IgD-negative memory B cell (primary cell): ENCODE measurements around the gene UBR1. TPM values are rescaled to one million over a fixed set of nuclear protein-coding genes. Genes with fewer than 3 reads are reported as not detected.
"Not testable (repeated sequence)": the region's sequence is repeated elsewhere in the genome, so short reads cannot be mapped to it uniquely, and the experiment has no call there.

Source experiments
- H3K27ac Mint-ChIP-seq, 3 donors: one replicate each; pipeline ENCODE4 v1.8.0; 2020 to 2022; ENCODE audit warnings: mild to moderate bottlenecking in 3 of 3, mixed read lengths in 3 of 3, moderate library complexity in 1 of 3
- H3K27me3 Mint-ChIP-seq: one replicate; pipeline ENCODE4 v1.8.0; 2021; ENCODE audit warnings: mixed read lengths
- H3K36me3 Mint-ChIP-seq: one replicate; pipeline ENCODE4 v1.8.0; 2020; ENCODE audit warnings: mild to moderate bottlenecking, mixed read lengths
- H3K4me1 Mint-ChIP-seq, 3 donors: one replicate each; pipeline ENCODE4 v1.8.0; 2020 to 2022; ENCODE audit warnings: mixed read lengths in 3 of 3, mild to moderate bottlenecking in 1 of 3
- H3K4me3 Mint-ChIP-seq, 4 donors: one replicate each; pipeline ENCODE4 v1.8.0; 2020 to 2022; ENCODE audit warnings: mild to moderate bottlenecking in 4 of 4, mixed read lengths in 4 of 4, moderate library complexity in 3 of 4
- H3K9me3 Mint-ChIP-seq, 3 donors: one replicate each; pipeline ENCODE4 v1.8.0; 2020 to 2021; ENCODE audit warnings: mixed read lengths in 3 of 3, mild to moderate bottlenecking in 1 of 3
- polyA plus RNA-seq: library from polyadenylated mRNA; unstranded; fragments of 300-500 nt; fragmentation: Illumina TruSeq; gene quantifications from one replicate; pipeline ENCODE4 v1.2.3, GENCODE V29; 2021

The UBR1 gene
- polyA plus RNA-seq = 14.2 TPM

- Mint-ChIP-seq H3K36me3 (peaks cover 8% of the 10 kb centered on the region), H3K9me3 (no peaks in the 10 kb centered on the region), H3K27me3 (no peaks in the 10 kb centered on the region), H3K4me1 (peaks cover 26 to 32% (median 32%) of the 10 kb centered on the region in 3 donors), H3K4me3 (peak within 1 kb of the TSS; percentile 97 to 99 (median 98)), H3K27ac (peak within 1 kb of the TSS; percentile 94 to 98 (median 97))
Measured at GRCh38 chr15:43105778-43106485, at the start of gene UBR1. UBR1 (minus strand) TSS chr15:43106038; CDS start chr15:43106022, 16 bp downstream.

GRCh38 chr15:43153269-43153668, 47.4 kb upstream of the UBR1 start:
- no peaks in the 10 kb centered on the region for H3K27me3 Mint-ChIP-seq
- peaks cover 12% of the 10 kb centered on the region for H3K36me3 Mint-ChIP-seq
- H3K4me1 Mint-ChIP-seq = peaks cover 0 to 7% (median 0%) of the 10 kb centered on the region in 3 donors
- H3K27ac Mint-ChIP-seq = peak overlapping the region in 1 of 3 donors; percentile 43
- no peaks in the 10 kb centered on the region for H3K9me3 Mint-ChIP-seq
- peak overlapping the region in 1 of 4 donors; percentile 47 for H3K4me3 Mint-ChIP-seq

GRCh38 chr15:43151688-43152087, 45.9 kb upstream of the UBR1 start:
- Mint-ChIP-seq H3K27ac (no peak overlapping the region), H3K9me3 (no peaks in the 10 kb centered on the region), H3K27me3 (no peaks in the 10 kb centered on the region), H3K4me3 (no peak overlapping the region), H3K36me3 (peaks cover 15% of the 10 kb centered on the region), H3K4me1 (peaks cover 0 to 7% (median 0%) of the 10 kb centered on the region in 3 donors)

DNA sequence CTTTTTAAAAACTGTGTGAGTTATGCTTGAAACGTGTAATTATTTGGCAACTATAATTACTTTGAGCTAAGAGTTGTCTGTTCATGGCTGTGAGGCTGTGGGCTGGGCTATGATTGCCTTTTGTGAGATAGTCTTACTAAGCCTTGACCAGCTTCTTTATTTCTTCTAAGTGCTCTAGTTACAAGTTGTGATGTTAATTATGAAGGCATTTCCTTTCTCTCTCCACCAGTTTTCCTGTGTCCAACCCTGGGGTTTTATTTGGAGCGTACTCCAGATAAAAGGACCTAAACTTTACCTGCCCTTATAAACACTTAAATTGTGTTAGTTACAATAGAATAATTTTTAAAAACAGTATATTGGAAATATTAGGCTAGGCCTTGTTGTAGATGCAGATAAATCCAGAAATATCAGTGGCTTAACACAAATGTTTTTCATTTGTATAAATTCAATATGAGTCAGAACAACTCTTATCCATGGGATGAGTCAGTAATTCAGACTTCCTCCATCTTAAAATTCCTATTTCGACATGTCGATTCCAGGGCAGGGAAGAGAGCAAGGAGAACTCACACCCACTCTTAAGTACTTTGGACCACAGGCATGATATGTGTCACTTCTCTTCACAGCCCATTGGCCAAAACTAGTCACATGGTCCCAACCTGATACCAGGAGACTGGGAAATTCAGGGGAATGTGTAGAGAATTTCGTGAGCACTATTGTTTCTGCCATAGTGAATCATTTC, 44.5 kb upstream of the UBR1 start:
- peaks cover 13% of the 10 kb centered on the region for H3K36me3 Mint-ChIP-seq
- H3K4me3 Mint-ChIP-seq = no peak overlapping the region
- H3K27ac Mint-ChIP-seq = no peak overlapping the region
- H3K9me3 Mint-ChIP-seq = no peaks in the 10 kb centered on the region
- H3K27me3 Mint-ChIP-seq = no peaks in the 10 kb centered on the region
- H3K4me1 Mint-ChIP-seq = peaks cover 3 to 8% (median 5%) of the 10 kb centered on the region in 3 donors

GRCh38 chr15:43146184-43146583, 40.3 kb upstream of the UBR1 start:
- Mint-ChIP-seq H3K36me3 (peaks cover 13% of the 10 kb centered on the region), H3K4me3 (no peak overlapping the region), H3K4me1 (peaks cover 21 to 22% (median 21%) of the 10 kb centered on the region in 3 donors), H3K27me3 (no peaks in the 10 kb centered on the region), H3K9me3 (no peaks in the 10 kb centered on the region), H3K27ac (no peak overlapping the region)

DNA sequence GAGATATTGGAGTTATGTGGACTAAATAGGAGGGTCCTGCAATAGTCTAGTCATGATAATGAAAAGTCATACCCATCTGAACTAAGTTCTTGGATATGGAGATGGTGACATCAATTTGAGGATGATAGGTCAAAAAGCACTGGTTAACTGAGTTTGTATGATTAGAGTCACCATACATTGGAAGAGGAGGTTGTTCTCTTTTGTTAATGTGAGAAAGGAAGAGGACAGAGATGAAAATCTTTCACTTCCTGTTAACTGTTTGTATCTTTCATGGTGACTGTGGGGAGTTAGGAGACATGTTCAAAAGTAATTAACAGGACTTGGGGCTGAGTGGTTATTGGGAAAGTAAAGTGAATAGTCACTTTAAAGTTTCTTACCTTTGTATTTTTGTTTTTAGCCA, 38.7 kb upstream of the UBR1 start:
- Mint-ChIP-seq H3K27me3 (no peaks in the 10 kb centered on the region), H3K27ac (no peak overlapping the region), H3K4me1 (peaks cover 21 to 22% (median 21%) of the 10 kb centered on the region in 3 donors), H3K9me3 (no peaks in the 10 kb centered on the region), H3K36me3 (peaks cover 14% of the 10 kb centered on the region), H3K4me3 (no peak overlapping the region)

GRCh38 chr15:43143203-43143941, 37.5 kb upstream of the UBR1 start:
- Mint-ChIP-seq H3K36me3 (peaks cover 15% of the 10 kb centered on the region), H3K27ac (peak overlapping the region; percentile 46 to 64 (median 57)), H3K4me3 (peak overlapping the region in 2 of 4 donors; percentile 14 to 39), H3K27me3 (no peaks in the 10 kb centered on the region), H3K4me1 (peaks cover 19 to 22% (median 21%) of the 10 kb centered on the region in 3 donors), H3K9me3 (no peaks in the 10 kb centered on the region)

DNA sequence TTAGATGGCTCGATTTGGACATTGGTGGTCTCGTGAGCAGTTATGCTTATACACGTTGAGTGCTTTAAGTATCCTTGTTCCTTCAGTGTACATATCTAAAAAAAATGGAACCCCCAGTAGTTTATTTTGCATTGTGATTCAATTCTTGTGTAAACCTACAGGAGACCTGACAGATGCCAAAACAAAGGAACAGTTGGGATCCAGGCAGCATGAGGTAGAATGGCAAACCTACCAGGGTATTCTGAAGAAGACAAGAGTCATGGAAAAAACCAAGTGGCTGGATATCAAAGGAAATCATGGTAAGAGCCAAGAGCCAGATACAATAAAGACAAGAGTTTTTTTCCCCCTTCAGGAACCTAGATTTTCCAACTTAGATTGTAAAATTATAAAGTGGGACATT, 29.5 kb upstream of the UBR1 start:
- Mint-ChIP-seq H3K27ac (peak overlapping the region in 1 of 3 donors; percentile 93), H3K36me3 (peaks cover 7% of the 10 kb centered on the region), H3K9me3 (no peaks in the 10 kb centered on the region), H3K27me3 (no peaks in the 10 kb centered on the region), H3K4me1 (peaks cover 14 to 25% (median 16%) of the 10 kb centered on the region in 3 donors), H3K4me3 (peak overlapping the region in 2 of 4 donors; percentile 93 to 99)

GRCh38 chr15:43134157-43134635, 28.4 kb upstream of the UBR1 start:
- peak overlapping the region; percentile 91 to 99 (median 93) for H3K4me3 Mint-ChIP-seq
- H3K27me3 Mint-ChIP-seq = no peaks in the 10 kb centered on the region

GRCh38 chr15:43133430-43134156, 27.8 kb upstream of the UBR1 start, which contains the start of gene TMEM62:
TMEM62 (plus strand) TSS chr15:43133586; CDS start chr15:43133803, 217 bp downstream.
- Mint-ChIP-seq H3K4me3 (peak within 1 kb of the TSS; percentile 92 to 99 (median 93)), H3K36me3 (peaks cover 2% of the 10 kb centered on the region), H3K4me1 (peaks cover 14 to 25% (median 18%) of the 10 kb centered on the region in 3 donors), H3K9me3 (peaks cover 2 to 8% (median 3%) of the 10 kb centered on the region in 3 donors), H3K27ac (peak within 1 kb of the TSS; percentile 89 to 95 (median 93)), H3K27me3 (no peaks in the 10 kb centered on the region)

More at GRCh38 chr15:43134157-43134635, 28.4 kb upstream of the UBR1 start:
- Mint-ChIP-seq H3K27ac (peak overlapping the region; percentile 89 to 95 (median 93)), H3K4me1 (peaks cover 14 to 25% (median 18%) of the 10 kb centered on the region in 3 donors), H3K9me3 (peaks cover 0 to 4% (median 2%) of the 10 kb centered on the region in 3 donors), H3K36me3 (peaks cover 6% of the 10 kb centered on the region)

GRCh38 chr15:43132830-43133429, 27.1 kb upstream of the UBR1 start:
- H3K27ac Mint-ChIP-seq = peak overlapping the region; percentile 63 to 93 (median 88)
- peaks cover 14 to 25% (median 18%) of the 10 kb centered on the region in 3 donors for H3K4me1 Mint-ChIP-seq
- no peaks in the 10 kb centered on the region for H3K27me3 Mint-ChIP-seq
- H3K9me3 Mint-ChIP-seq = peaks cover 3 to 8% (median 3%) of the 10 kb centered on the region in 3 donors
- peak overlapping the region; percentile 82 to 93 (median 92) for H3K4me3 Mint-ChIP-seq
- peaks cover 2% of the 10 kb centered on the region for H3K36me3 Mint-ChIP-seq

GRCh38 chr15:43128980-43129335, 23.1 kb upstream of the UBR1 start:
- H3K27ac Mint-ChIP-seq = peak overlapping the region in 1 of 3 donors; percentile 46
- H3K4me3 Mint-ChIP-seq = peak overlapping the region in 1 of 4 donors; percentile 37
- H3K27me3 Mint-ChIP-seq = no peaks in the 10 kb centered on the region
- peaks cover 2% of the 10 kb centered on the region for H3K36me3 Mint-ChIP-seq
- peaks cover 3 to 8% (median 3%) of the 10 kb centered on the region in 3 donors for H3K9me3 Mint-ChIP-seq
- peaks cover 2 to 17% (median 2%) of the 10 kb centered on the region in 3 donors for H3K4me1 Mint-ChIP-seq

- Mint-ChIP-seq H3K4me1 (peaks cover 2 to 16% (median 3%) of the 10 kb centered on the region in 3 donors), H3K4me3 (peak overlapping the region in 1 of 4 donors; percentile 37), H3K27ac (peak overlapping the region in 2 of 3 donors; percentile 31 to 46)
- H3K27me3 Mint-ChIP-seq, H3K9me3 Mint-ChIP-seq, H3K36me3 Mint-ChIP-seq: not testable (repeated sequence)
Measured at GRCh38 chr15:43128174-43128979, 22.5 kb upstream of the UBR1 start.
